ENCODE results near the gene SMTNL2.
"Not testable (repeated sequence)": the region's sequence is repeated elsewhere in the genome, so short reads cannot be mapped to it uniquely, and the experiment has no call there.

Gene SMTNL2

GRCh38 chr17:4641297-4642195, 57.2 kb downstream of the SMTNL2 start, which contains the start of gene ALOX15:
ALOX15 (minus strand) TSS chr17:4641678; CDS start chr17:4641651, 27 bp downstream.
- no peak for TF ChIP-seq CTCF (IDR thresholded peaks at IDR 0.05; ENCODE audit: low read depth, low read length, missing control alignments)
- no peak within 1 kb of the TSS for H3K4me3 ChIP-seq (replicated peaks; ENCODE audit: low read depth, low read length)
- no peak for DNase-seq (ENCODE audit: extremely low read depth, low read depth)

- DNase-seq (ENCODE audit: extremely low read depth, low read depth): no peak
- TF ChIP-seq CTCF (IDR thresholded peaks at IDR 0.05; ENCODE audit: low read depth, low read length, missing control alignments): no peak
- H3K4me3 ChIP-seq (replicated peaks; ENCODE audit: low read depth, low read length): no peak overlapping the region
Measured at GRCh38 chr17:4642286-4642685, 58.0 kb downstream of the SMTNL2 start.

GRCh38 chr17:4643676-4644075, 59.3 kb downstream of the SMTNL2 start:
- no peak for DNase-seq (ENCODE audit: extremely low read depth, low read depth)
- TF ChIP-seq CTCF (IDR thresholded peaks at IDR 0.05; ENCODE audit: low read depth, low read length, missing control alignments): no peak

GRCh38 chr17:4645642-4646041, 61.3 kb downstream of the SMTNL2 start:
- DNase-seq (ENCODE audit: extremely low read depth, low read depth): no peak
- H3K4me3 ChIP-seq (replicated peaks; ENCODE audit: low read depth, low read length): no peak overlapping the region
- TF ChIP-seq CTCF (IDR thresholded peaks at IDR 0.05; ENCODE audit: low read depth, low read length, missing control alignments): no peak

More at GRCh38 chr17:4643676-4644075, 59.3 kb downstream of the SMTNL2 start:
- H3K4me3 ChIP-seq (replicated peaks; ENCODE audit: low read depth, low read length): no peak overlapping the region

- H3K4me3 ChIP-seq (replicated peaks; ENCODE audit: low read depth, low read length): no peak overlapping the region
- TF ChIP-seq CTCF (IDR thresholded peaks at IDR 0.05; ENCODE audit: low read depth, low read length, missing control alignments): no peak
- no peak for DNase-seq (ENCODE audit: extremely low read depth, low read depth)
Measured at GRCh38 chr17:4648741-4649140, 64.4 kb downstream of the SMTNL2 start.

GRCh38 chr17:4652997-4653396, 68.7 kb downstream of the SMTNL2 start:
- DNase-seq (ENCODE audit: extremely low read depth, low read depth): no peak
- H3K4me3 ChIP-seq (replicated peaks; ENCODE audit: low read depth, low read length): no peak overlapping the region
- TF ChIP-seq CTCF (IDR thresholded peaks at IDR 0.05; ENCODE audit: low read depth, low read length, missing control alignments): no peak

- not testable (repeated sequence) for H3K4me3 ChIP-seq (replicated peaks; ENCODE audit: low read depth, low read length); DNase-seq (ENCODE audit: extremely low read depth, low read depth)
Measured at GRCh38 chr17:4655933-4656332, 71.6 kb downstream of the SMTNL2 start.

Measured in HFF-Myc (cell line).